A549 (cell line): Measurements from ENCODE around the gene APLN.

Source experiments
- HDAC2 ChIP-seq: fragments of 200-600 bp; sonication (generic); IDR thresholded peaks from 2 replicates; pipeline ENCODE4 v1.6.1; 2016
- ZC3H11A ChIP-seq: fragments of 450-650 bp; IDR thresholded peaks from 2 replicates; pipeline ENCODE4 v1.6.1; 2014; ENCODE audit warnings: antibody characterized with exemption, mild to moderate bottlenecking

GRCh38 chrX:129700536-129700935 is 45.8 kb upstream of the APLN start:
- TF ChIP-seq ZC3H11A (no peak), HDAC2 (no peak)
